ENCODE data around the gene COL5A1.

Gene COL5A1

DNA sequence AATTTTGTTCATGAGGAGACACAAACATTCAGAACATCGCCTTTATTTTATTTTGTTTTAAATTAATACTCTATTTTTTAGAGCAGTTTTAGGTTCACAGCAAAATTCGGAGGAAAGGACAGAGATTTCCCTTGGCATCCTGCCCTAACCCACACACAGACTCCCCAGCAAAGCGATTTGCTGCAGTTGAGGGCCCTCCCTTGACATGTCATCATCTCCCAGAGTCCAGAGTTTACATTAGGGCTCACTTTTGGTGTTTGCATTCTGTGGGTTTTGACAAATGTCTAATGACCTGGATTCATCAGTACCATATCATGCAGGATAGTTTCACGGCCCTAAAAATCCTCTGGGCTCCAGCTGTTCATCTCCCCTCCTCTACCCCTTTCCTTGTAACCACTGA is 33.6 kb upstream of the COL5A1 start:
- no peak for DNase-seq

DNA sequence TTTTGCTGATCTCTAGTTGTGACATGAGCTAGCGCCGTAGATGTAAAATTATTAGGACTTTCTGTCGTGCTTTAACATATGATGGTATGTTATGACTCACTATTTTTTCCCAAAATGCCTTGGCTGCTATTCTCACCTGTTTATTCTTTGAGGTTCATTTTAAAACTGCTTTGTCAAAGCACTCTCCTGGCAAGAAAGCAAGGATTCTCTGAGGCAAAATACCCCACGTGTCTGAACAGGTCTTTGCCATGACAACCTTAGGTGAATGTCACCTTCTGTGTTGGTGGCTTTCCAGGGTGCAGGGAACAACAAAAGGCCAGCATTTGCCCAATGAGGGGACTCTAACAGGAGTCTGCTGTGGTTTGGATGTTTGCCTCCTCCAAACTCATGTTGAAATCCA is 30.6 kb upstream of the COL5A1 start:
- no peak for DNase-seq

DNA sequence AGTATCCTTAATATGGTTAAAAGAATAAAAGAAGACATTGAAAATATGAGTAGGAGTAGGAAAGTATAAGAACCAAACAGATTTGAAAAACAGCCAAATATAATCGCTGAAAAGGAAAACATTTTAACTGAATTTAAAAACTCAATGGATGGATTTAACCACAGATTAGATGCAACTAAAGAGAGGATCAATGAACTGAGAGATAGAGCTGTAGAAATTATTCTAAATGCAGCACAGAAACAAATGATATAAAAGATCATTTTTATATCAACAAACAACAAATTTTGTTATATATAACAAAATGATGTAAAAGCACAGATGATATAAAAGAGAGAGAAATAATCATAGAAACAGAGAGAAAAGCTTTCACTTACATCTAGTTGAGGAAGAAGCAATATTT is 29.3 kb upstream of the COL5A1 start:
- no peak for DNase-seq

DNA sequence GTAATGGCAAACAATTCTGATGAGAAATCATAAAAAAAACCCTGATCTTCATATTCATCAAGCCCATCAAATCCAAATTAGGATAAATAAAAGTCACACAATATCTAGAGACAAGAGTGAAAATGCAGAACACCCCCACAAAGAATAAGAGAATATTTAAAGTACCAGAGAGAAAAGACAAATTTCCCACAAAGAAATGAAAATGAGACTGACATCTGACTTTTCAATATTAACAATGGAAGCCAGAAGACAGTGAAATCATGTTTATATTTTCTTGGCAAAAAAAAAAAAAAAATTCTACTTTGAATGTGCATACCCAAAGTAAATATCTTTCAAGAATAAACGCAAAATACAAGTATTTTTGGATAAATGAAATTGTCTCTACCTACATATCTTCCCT is 28.9 kb upstream of the COL5A1 start:
- DNase-seq: no peak

DNA sequence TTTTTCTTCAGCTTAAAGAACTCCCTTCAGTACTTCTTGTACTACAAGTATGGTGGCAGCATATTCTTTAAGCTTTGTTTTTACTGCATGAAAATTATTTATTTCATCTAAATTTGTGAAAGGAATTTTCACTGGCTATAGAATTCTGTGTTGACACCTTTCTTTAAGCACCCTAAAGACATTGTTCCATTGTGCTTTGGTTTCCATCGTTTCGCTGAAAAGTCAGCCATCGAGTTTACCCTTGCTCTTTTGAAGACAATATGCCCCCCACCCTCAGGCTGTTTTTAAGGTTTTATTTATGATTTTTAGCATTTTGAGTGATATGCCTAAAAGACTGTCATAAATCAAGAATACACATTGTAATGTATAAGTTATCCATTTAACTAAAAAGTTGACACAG is 27.3 kb upstream of the COL5A1 start:
- DNase-seq: no peak

DNA sequence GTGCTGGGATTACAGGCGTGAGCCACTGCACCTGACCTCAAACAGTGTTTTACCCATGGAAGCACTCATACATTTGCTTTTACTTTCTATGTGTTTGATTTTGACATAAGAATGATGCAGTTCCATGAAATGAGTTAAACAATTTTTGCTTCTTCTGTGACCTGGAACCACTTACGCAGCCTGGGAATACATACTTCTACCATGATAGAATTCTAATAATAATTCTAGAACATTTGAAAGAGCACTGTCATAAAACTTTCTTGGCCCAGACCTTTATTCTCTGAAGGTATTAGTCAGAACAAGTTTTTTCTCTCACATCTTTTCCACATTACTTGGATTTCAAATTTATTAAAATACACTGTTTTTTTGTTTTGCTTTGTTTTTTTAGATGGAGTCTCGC is 25.3 kb upstream of the COL5A1 start:
- no peak for DNase-seq

DNA sequence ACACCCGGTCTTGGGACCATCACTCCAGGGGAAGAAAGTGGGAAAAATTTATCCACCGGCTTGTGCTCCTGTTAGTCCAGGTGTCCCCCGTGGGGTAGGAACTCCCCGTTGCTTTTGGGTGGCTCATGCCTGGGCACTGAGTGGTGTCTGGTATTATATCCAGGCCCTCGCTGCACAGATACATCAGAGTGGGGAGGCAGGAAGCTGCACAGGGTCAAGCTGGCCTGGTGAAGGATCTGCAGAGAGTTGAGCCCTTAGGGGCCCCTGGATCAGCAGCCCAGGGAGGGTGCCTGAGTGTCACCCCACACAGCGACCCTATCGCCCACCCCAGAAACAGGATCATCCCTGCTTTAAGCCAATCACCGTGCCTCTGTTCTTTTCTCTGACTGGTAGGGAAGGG is 24.4 kb upstream of the COL5A1 start:
- DNase-seq: no peak

DNA sequence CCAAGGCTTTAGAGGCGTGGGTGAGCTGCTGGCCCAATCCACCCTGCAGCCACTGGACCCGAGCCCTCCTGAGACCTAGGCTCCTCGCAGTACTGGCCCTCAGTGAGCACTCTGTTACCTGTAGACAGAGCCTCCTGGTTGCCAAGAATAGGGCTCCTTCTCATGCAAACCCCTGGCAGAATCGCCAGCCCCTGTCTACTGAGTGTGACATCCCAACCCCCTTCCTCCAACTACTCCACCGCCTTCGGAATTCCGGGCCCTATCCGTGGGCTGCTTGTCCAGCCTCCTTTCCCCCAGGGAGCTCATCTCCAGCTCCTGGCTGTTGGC is 23.8 kb upstream of the COL5A1 start:
- DNase-seq: no peak

DNA sequence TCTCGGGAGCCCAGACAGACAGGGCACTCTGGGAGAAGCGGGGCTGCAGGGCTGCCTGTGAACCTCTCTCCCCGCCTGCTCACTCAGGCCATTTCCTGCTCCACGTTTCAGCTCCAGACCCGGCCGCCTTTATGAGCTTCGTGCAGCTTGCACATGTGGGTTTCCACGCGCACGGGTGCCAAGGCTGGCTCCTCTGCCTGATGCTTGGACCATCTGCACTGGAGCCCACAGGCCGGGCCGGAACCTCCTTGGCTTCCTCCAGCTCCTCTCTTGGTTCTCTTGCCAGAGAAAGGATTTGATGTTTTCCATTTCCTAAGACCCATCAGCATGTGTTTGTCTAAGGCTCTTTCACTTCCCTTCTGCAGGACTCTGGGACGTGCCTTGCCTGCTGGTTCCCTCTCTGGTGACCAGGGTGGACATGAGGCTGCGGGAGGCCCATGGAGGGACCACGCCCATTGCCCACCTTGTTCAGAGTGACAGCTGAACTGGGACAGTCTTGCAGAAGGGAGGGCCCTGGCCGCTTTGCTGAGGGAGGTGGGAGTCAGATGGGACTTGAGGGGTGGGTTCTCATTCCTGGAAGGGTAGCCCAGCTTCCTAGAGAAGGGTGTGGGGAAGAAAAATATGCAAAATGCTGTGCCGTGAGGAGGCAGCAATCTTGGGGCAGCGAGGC is 23.3 kb upstream of the COL5A1 start:
- DNase-seq: no peak

DNA sequence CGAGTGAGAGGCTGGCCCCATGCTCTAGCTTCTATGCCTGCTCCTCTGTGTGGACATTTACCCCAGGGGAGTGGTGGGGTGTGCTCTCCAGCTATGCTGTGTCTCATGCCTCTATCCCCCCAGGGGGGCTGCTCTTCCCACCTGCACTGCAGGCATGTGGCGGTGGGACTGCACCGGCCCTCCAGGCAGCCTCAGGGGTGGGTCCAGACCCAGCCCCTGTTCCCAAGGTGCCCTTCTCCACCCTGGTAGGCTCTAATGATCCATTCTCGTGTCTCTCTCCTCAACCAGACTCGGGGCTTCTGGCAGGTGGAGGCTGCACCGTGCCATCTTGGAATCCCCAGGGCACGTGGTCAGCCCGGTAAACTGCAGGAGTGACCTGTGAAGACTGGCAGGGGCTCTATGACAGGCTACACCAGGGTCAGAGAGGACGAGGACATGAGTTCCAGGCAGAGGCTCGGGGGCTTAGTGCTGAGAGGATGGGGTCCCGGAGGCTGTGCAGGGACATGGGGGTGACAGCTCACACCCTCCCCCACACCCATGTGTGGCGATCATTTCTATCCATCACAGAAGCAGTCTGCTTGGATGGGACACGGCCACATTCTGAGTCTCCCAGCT is 22.7 kb upstream of the COL5A1 start:
- no peak for DNase-seq

DNA sequence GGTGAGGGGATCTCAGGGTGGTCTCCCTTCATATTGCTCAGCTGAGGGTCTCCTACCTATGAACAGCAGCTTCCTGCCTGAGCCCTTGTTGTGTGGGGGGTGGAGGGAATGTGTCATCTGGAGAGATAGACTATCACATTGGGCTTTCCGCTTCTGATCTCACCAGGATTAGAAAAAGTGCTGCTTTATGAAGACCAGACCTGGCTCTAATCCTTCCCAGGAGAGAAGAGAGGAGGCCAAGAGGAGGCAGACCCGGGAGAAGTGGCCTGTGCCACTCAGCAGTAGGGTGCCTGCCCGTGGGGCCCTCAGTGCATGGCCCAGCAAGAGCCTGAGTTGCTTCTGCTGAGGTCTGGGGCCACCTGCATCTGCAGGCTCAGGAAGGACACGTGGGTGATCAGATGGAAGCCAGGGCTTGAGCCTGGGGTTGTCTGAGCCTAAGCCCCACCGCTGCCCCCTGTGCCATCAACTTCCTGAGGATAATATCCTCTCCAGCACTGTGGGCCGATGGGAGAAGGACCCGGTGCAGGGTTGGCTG is 22.1 kb upstream of the COL5A1 start:
- DNase-seq: no peak

DNA sequence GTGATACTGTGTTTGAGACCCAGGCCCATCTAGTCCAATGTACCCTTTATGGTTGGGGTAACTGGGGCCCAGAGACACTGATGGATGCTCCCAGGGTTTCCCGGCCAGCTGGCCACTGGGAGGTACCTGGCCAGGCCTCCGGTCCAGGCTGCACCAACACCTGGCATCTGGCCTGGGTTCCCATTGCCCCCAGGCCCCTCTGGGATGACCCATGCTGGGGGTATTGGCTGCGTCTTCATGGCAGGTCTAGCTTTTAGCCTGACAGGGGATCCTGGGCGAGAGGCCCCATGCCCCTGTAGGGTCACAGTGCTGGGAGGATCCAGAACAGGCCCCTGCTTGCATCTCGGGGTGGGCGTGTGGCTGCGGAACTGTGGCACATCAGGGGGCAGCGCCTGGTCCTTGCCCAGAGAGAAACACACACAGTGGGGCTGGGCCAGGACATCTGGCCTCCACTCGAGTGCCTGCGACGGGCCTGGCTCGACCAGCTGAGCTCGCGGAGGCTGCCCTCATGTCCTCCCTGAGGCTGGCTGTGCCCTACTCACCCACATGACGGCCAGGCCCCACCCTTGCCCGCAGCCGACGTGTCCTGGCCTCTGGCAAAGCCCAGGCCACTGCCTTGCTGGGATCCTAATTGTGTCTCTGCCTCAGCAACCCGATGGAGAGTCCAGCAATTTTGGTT is 21.5 kb upstream of the COL5A1 start:
- DNase-seq: no peak

DNA sequence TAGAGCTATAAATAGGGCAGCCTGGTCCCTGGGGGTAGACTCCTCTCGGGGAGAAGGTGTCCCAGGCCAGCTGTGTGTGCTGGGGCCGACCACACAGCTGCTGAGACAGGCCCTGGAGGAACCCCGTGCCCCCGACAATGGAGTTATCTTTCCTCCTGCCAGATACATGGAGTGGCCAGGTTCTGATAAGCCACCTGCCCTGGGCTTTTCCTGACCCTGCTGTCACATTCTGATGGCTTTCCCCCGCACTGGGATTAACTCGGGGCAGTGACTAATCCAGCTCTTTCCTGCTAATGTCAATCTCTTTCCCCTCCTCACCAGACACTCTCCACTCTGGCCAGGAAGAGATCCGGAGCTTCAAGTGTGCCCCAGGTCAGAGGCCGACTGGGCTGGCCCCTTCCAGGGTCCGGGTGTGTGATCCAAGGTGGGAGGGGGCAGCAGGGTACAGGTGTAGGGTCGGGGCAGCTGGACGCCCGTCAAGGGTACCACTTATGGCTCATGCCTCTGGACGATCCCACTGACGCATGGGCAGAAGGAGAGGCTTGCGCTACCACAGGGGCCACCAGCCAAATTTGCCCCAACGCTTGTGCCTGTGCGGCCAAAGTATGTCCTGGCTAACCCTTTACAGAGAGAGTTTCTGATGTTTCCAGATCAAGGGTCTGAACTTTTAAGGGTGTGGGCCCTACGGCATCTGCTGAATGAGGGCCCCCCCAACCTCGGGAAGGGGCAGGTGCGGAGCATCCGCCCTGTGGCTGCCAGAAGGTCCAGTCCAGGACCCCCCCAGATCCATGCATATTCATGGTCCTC is 20.6 kb upstream of the COL5A1 start:
- DNase-seq: no peak

DNA sequence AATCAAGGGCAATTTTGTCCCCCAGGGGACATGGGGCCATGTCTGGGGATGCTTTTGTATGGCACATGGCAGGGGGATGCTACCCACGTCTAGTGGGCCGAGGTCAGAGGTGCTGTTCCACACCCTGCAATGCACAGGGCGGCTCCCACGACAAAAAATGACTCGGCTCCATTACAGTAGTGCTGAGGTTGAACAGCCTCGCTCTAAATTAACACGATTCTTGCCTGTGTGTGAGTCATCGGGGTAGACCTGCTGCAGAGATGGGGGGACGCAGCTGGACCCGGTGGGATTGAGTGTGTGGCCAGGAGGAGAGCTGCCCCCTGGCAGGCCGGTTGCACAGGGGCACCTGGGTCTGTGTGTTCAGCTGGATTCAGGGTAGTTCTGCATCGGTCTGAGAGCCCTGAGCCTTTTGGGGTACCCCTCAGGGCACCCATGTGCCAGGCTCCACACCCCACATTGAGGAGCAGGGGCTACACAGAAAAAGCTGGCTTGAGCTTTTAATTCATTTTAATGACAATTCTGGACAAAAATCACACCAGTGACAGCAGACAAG is 20.0 kb upstream of the COL5A1 start:
- DNase-seq: no peak

DNA sequence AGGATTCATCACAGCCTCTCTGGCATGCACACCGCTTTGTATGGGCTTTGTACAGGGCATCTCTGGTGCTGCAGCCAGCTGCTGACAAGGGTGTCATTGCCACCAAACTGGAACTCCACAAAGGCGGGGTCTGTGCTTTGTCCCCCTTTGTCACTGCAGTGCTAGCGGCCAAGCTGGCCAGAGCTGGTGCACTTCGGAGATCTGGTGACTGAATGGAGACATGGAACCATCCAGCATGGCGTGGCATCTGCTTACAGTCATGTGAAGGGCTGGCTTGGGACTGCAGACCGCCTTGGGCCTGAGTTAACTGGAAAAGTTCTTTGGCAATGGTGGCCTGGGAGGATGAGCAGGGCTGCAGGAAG is 18.7 kb upstream of the COL5A1 start:
- no peak for DNase-seq

DNA sequence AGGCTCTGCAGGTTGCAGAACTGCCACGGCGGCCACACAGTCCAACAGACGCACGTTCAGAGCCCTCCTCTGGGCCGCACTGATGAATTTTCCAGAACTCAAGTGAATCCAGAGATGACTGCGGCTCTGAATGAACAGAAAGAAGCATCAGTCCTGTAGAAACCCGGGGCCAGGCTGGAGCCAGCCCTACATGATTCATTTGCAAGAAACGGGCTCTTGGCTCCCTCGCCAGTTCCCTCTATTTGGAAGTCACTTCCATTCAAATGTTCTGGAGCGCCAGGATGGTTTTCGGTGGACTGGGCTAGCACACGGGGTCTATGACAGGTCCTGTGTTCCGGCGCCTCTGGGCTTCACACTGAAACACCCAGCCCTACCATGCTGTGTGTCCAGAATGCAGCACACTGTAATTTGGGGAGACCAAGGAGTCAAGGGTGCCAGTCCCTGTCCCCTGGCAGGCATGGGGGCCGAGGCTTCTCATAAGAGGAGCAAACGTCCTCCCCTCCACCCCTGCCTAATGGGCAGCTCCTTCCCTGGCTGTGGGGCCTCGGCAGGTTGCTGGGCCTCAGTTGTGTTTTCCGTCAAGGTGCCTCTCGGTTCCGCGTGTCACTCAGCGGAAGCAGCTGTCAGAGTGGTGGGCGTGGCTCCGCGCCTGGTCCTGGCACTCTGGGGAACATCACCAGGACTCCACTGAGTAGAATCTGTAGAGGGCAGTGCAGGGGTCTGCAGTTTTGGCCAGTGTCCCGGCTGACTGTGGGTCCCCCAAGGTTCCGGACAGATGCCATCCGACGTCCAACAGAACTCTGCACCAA is 18.1 kb upstream of the COL5A1 start:
- no peak for DNase-seq

DNA sequence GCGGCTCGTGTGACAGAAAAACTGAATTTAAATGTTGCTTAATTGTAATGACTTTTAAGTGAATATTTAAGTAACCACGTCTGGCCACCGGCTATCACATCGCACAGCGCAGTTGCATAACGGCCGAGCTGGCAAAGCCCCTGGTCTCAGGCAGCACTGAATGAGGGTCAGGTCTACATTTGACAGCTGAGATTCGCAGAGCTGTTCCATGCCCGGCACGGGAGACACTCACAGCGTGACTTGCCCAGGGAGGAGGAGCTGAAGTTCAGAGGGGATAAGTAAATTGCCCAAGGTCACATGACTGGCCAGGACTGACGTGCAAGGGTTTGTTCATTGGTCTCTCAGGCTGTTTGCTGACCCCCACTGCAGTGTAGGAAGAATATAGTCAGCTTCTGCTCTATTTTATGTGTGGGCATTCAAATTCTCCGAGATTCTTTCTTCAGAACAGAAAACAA is 17.4 kb upstream of the COL5A1 start:
- no peak for DNase-seq

DNA sequence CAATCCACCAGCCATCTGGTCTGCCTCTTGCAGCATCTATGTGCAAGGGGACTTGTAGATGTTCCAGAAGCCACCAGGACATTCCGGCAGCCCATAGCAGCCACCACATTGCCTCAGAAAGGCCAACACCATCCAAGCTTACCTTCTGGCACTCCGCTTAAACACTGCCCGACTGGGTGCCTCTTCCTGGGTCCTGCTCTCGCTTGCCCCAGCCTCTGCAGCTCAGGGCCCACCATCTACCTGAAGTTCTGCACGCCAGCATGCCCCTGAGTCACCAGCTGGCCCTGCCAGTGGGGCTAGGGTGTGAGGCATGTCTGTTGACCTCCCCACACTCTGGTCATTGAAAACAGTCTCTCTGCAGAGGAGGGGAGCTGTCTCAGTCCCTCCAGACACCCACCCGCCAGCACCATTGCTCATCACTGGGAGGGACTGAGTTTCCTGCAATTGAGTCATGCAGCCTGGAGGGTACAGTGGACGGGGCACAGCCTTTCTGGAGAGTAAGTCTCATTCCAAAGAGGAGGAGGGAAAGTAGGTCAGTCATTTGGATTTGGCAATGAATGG is 16.9 kb upstream of the COL5A1 start:
- no peak for DNase-seq

DNA sequence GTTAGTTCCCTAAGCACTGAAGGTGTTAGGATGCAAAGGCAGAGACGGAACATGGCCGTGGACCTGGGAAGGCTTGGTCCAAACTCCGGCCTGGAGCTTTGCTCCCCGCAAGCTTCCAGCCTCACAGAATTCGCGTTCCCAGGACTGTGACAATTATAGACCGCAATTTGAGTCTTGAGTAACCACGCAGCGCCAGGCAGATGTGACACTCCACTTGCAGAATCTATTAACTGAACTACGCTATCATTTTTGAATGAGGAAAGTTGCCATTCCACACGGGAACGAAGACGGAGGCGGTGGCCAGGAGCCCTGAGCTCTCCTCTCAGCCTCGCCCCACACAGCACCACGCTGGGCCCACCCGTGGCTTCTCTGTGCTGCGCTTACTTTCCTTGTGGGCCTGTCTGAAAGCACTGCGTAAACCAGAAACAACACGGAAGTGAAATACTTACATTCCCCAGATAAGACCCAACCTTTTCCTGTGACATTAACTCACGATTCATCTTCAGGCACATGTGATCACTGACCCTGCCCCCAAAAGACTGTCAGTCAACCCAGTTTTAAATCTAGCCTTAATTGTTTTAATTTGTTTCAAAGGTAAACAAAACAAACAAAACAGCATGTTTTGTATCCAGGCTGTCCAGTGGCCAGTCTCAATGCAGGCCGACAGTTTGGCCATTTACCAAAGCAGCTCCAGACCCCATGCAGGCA is 16.1 kb upstream of the COL5A1 start:
- DNase-seq: no peak

DNA sequence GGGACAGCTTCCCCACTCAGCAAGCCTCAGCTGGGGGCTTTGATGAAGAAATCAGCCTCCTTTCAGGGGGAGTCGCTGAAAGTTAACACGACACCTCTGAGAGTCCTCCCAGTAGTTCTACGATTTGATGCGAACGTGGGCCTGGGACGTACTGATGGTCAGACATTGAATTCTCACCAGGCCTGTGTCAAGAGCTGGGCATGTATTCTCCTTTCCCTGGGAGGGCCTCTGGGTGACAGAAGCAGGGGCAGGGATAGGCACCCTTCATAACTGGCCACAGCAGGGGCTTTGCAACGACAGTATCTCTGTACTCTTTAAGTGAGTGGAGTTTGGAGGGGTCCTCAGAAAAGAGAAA is 15.6 kb upstream of the COL5A1 start:
- DNase-seq: no peak
